ENCODE results near the gene CLCN7.
A peak's percentile ranks its signal among the peaks of the same experiment; 100 is the strongest.

Gene CLCN7

GRCh38 chr16:1502092-1503004, 27.5 kb upstream of the CLCN7 start:
- no peak for DNase-seq

- no peak for DNase-seq
These were observed 26.8 kb upstream of the CLCN7 start for GRCh38 chr16:1501630-1502029.

- no peak for DNase-seq
These were observed 25.8 kb upstream of the CLCN7 start for GRCh38 chr16:1500465-1501150.

- no peak for DNase-seq
These were observed 25.1 kb upstream of the CLCN7 start for GRCh38 chr16:1499756-1500464.

- no peak for DNase-seq
These were observed 24.3 kb upstream of the CLCN7 start for GRCh38 chr16:1498899-1499676.

GRCh38 chr16:1497014-1497598, 22.3 kb upstream of the CLCN7 start:
- no peak for DNase-seq

- no peak for DNase-seq
These were observed 21.6 kb upstream of the CLCN7 start for GRCh38 chr16:1496464-1496863.

GRCh38 chr16:1495889-1496262, 21.0 kb upstream of the CLCN7 start:
- no peak for DNase-seq

- DNase-seq: no peak
These were observed 20.5 kb upstream of the CLCN7 start for GRCh38 chr16:1495211-1495888.

- DNase-seq: no peak
These were observed 19.9 kb upstream of the CLCN7 start for GRCh38 chr16:1494711-1495110.

- no peak for DNase-seq
These were observed 19.4 kb upstream of the CLCN7 start for GRCh38 chr16:1494129-1494640.

GRCh38 chr16:1493746-1494094, 18.9 kb upstream of the CLCN7 start:
- DNase-seq: peak; percentile 22

GRCh38 chr16:1492923-1493745, 18.3 kb upstream of the CLCN7 start, which contains the start of gene TELO2:
Gene TELO2 (plus strand): TSS chr16:1493360. CDS start chr16:1494282, 922 bp downstream.
- peak; percentile 94 for DNase-seq

GRCh38 chr16:1492082-1492922, 17.5 kb upstream of the CLCN7 start:
- DNase-seq: no peak

GRCh38 chr16:1491327-1491726, 16.5 kb upstream of the CLCN7 start:
- no peak for DNase-seq

- DNase-seq: no peak
These were observed 14.2 kb upstream of the CLCN7 start for GRCh38 chr16:1489077-1489476.

GRCh38 chr16:1488619-1489018, 13.8 kb upstream of the CLCN7 start, which contains the start of gene PTX4:
Gene PTX4 (minus strand): TSS chr16:1488944. CDS start chr16:1488909, 35 bp downstream.
- no peak for DNase-seq

GRCh38 chr16:1488054-1488601, 13.3 kb upstream of the CLCN7 start:
- no peak for DNase-seq

GRCh38 chr16:1487395-1488053, 12.7 kb upstream of the CLCN7 start:
- no peak for DNase-seq
